Lung microvascular endothelial cell (primary cell): ENCODE results near the gene CSNK1G2. TPM values are rescaled to one million over a fixed set of nuclear protein-coding genes. Genes with fewer than 3 reads are reported as not detected.
A peak's percentile ranks its signal among the peaks of the same experiment; 100 is the strongest.

Experiments used
- DNase-seq, 2 donors: peaks; one replicate each; pipeline versions ENCODE4 v3.0.0 to v3.0.0-alpha.2; 2010; ENCODE audit warnings: low read depth in 2 of 2
- total RNA-seq: library from RNA; depleted of rRNA; stranded (reverse); fragments of >200 nt; gene quantifications from 2 replicates; pipeline ENCODE4 v1.2.1, GENCODE V29; 2014

CSNK1G2 gene
- 45.3 and 56.5 TPM in 2 replicates for total RNA-seq

DNA sequence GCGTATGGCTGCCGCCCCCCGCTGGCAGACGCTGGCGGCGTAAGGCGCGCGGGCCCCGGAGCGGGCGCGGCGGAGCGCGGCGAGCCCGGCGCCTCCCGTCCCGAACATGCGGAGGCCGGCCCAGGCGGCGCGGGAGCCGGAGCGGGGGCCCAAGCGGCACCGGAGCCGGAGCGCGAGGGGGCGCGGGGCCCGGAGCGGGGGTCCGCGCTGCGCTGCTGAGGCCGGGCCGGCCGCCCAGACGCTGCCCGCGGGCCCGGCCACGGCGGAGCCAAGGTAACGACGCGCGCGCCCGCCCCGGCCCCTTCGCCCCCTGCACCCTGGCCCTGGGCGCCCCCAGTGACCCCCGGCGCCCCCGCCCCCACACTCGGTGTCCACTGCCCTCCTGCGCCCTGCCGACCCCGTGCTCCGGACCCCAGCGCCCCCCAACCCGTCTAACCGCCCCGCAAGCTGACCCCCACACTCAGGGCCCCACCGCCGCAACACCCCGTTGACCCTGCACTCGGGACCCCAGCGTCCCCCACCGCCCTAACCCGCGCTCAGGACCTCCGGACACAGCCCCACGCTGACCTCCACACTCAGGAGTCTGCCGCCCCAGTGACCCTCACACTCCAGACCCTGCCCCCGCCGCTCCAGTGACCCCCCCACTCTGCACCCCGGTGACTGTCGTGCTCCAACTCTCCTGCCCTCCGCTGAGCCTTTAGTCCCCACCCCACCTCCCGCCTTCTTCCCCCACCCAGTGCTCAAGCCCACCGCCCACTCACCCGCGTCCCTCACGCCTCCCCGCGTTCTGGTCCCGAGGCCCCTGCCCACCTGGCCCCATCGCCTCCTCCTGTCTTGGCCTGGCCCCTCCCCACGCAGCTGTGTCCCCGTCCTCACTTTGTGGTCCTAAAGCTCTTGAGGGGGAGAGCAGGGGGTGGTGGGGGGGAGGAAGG, at the start of gene CSNK1G2:
Gene CSNK1G2 (plus strand): TSS at position 27 of the 932 bp plus-strand sequence. CDS start 28,601 bp downstream, outside the sequence.
- DNase-seq = no peak

- DNase-seq = no peak
These were observed 47.2 kb upstream of the CSNK1G2 start for GRCh38 chr19:1893791-1894190.

DNA sequence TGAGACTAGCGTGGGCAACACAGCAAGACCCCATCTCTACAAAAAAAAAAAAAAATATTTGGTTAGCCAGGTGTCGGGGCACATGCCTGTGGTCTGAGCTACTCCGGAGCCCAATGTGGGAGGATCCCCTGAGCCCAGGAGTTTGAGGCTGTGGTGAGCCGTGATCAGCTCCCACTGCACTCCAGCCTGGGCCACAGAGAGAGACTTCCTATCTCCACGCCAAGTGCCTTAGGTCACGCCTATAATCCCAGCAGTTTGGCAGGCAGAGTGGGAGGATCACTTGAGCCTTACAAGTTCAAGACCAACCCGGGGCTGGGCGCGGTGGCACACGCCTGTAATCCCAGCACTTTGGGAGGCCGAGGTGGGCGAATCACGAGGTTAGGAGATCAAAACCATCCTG, 44.5 kb upstream of the CSNK1G2 start:
- no peak for DNase-seq

DNA sequence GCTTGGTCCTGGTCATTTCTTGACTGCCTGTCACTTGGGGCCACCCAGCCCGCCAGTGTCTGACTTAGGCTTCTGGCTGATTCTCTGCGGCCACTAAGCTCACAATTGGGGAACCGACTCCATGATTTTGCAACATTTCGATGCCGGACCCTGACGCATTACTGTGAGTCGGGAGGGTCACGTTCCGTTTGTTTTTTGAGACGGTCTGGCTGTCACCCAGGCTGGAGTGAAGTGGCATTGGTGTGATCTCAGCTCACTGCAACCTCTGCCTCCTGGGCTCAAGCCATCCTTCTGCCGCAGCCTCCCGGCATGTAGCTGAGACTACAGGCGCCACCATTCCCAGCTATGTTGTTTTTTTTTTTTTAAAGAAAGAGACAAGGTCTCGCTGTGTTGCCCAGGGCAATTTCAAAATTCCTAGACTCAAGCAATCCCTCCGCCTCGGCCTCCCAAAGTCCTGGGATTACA, 39.0 kb upstream of the CSNK1G2 start:
- no peak for DNase-seq

DNA sequence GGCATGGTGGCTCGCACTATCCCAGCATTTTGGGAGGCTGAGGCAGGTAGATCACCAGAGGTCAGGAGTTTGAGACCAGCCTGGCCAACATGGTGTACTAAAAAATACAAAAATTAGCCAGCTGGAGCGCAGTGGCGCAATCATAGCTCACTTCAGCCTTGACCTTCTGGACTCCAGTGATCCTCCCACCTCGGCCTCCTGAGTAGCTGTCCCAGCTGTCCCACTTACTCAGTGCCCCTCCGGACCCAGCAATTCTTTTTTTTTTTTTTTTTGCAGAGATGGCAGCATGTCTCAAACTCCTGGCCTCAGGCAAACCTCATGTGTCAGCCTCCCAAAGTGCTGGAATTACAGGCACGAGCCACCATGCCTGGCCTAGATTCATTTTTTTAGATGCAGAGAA, 38.0 kb upstream of the CSNK1G2 start:
- DNase-seq = no peak

DNA sequence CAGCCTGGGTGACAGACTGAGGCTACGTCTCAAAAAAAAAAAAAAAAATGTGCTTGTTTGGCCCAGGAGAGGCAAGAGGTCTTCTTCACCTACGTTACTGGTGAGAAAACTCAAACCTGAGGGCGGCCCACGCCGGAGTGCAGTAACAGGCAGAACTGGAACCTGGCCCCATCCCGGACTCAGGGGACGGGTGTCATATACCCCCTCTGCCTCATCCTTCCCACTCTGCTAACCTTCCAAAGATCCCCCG, 36.2 kb upstream of the CSNK1G2 start:
- DNase-seq = no peak

GRCh38 chr19:1905110-1905862, 35.7 kb upstream of the CSNK1G2 start, which contains the start of the genes ADAT3 and SCAMP4:
ADAT3 (plus strand) TSS chr19:1905399; CDS start chr19:1912048, 6,649 bp downstream.
SCAMP4 (plus strand) TSS chr19:1905399; CDS start chr19:1915020, 9,621 bp downstream.
- peak; percentile 99 to 100 for DNase-seq

GRCh38 chr19:1905863-1906375, 35.1 kb upstream of the CSNK1G2 start:
- no peak for DNase-seq

- no peak for DNase-seq
These were observed 33.9 kb upstream of the CSNK1G2 start for GRCh38 chr19:1906985-1907562.

GRCh38 chr19:1907563-1908363, 33.2 kb upstream of the CSNK1G2 start:
- peak in 1 of 2 donors; percentile 38 for DNase-seq

- no peak for DNase-seq
These were observed 32.7 kb upstream of the CSNK1G2 start for GRCh38 chr19:1908364-1908678.

GRCh38 chr19:1909761-1910080, 31.3 kb upstream of the CSNK1G2 start:
- DNase-seq = no peak

DNA sequence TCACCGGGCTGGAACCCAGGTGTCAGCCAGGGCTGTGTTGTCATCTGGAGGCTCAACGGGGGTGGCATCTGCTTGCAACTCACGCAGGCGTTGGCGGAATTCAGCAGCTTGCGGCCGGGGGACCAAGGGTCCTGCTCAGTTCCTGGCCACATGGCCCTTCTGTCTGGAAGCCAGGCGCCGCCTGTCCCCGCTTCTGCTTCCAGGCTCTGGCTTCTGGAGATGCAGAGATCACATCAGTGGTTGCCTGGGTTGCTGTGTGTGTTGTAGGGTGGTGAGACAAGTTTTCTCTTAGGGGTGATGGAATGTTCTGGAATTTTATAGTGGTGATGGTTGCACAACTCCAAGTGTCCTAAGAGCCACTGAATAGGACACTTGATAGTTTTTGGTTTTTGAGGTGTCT, 30.8 kb upstream of the CSNK1G2 start:
- DNase-seq = no peak

GRCh38 chr19:1911098-1911497, 29.9 kb upstream of the CSNK1G2 start:
- no peak for DNase-seq

DNA sequence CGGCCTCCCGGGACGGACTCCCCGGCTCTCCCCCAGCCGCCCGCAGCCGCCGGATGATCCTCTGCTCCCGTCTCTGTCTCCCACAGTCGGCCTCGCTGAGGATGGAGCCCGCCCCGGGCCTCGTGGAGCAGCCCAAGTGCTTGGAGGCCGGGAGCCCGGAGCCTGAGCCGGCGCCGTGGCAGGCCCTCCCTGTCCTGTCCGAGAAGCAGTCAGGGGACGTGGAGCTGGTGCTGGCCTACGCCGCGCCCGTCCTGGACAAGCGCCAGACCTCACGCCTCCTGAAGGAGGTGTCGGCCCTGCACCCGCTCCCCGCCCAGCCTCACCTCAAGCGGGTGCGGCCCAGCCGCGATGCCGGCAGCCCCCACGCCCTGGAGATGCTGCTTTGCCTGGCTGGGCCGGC, 29.0 kb upstream of the CSNK1G2 start:
- DNase-seq = no peak

GRCh38 chr19:1912760-1913505, 28.0 kb upstream of the CSNK1G2 start:
- DNase-seq = no peak

DNA sequence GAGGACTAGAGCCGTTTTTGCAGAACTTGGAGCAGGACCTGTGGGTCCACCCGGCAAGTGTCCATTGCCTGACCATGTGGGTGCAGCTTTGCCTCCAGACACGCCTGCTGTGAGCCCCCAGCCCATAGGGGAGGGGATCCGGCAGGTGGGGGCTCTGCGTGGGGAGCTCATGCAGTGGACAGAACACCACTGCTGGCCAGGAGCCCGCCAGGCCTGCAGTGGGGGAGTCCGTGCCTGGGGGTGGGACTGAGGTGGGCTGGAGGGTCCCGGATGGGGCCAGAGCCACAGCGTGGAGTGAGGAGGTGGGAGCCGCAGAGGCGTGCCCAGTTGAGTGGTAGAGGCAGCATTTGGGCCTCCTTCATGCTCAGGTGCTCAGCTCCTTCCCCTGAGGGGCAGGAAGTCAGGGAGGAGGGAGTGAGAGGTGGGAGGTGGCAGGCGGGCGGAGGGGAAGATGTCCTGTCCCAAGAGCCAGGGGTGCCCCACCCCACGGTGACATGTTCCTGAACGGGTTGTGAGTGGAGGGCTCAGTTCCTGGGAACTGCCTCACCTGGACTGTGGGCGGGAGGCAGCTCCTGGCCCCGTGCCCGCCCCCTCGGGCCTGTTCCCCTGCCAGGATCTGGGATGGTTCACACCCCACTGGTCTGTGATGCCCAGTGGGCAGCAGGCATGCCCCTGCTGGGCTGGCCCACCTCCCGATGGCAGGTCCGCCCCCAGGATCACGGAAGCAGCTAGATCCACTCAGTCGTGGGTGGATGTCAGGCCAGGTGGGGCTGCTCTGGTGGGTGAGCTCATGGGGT, 27.0 kb upstream of the CSNK1G2 start:
- DNase-seq = no peak

DNA sequence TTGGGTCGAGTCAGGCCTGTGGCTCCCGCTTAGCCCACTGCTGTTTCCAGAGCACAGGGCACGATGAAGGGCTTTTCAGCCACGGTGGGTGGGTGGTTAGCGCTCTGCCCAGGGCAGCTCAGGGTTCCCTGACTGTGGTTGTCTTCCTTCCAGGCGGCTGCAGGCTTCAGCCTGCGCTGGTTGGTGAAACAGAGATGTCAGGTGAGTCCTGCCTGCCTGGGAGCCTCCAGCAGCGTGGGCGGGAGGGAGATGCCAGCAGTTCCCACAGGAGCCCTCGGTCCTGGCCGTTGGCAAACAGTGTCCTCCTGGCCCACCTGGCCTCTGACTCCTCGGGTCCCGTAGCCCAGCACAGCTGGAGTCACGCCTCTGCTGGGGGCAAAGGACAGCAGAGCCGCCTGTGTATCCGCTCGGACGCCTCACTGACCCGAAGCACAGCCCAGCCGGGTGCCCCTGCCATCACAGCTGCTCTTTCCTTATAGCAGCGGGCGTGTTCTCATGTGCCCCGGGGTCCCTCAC, 26.1 kb upstream of the CSNK1G2 start:
- DNase-seq = no peak

DNA sequence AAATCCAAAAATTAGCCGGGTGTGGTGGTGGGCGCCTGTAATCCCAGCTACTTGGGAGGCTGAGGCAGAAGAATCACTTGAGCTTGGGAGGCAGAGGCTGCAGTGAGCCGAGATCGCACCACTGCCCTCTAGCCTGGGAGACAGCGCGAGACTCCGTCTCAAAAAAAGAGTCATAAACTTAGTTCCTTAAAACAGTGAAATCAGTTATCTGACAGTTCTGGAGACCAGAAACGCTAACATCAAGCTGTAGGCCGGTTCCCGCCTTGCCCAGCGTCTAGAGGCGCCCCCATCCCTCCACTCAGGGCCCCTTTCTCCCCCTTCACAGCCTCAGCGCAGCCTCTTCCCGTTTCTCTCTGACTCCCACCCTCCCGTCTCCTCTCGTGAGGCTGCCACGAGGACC, 23.8 kb upstream of the CSNK1G2 start:
- no peak for DNase-seq

- DNase-seq = no peak
These were observed 23.0 kb upstream of the CSNK1G2 start for GRCh38 chr19:1917926-1918325.
